Ramos (cell line): ENCODE measurements around the gene NOVA2.

Experiments
- in situ Hi-C: fragments of 300-500 bp; cut with MboI; formaldehyde crosslinking; loops from one replicate; pipeline ENCODE4 v1.14.3; 2022; ENCODE audit warnings: low sequenced_read_pairs; ENCODE audit not compliant: unreplicated experiment

Gene NOVA2

GRCh38 chr19:45968626-45969025, 5.0 kb downstream of the NOVA2 start:
- in situ Hi-C loops = no loop called here

GRCh38 chr19:45967246-45967645, 6.4 kb downstream of the NOVA2 start:
- in situ Hi-C loops = no loop called here

- in situ Hi-C loops = no loop called here
Measured at GRCh38 chr19:45962021-45962420, 11.6 kb downstream of the NOVA2 start.

GRCh38 chr19:45960595-45961235, 12.9 kb downstream of the NOVA2 start:
- in situ Hi-C loops = no loop called here

GRCh38 chr19:45959517-45960025, 14.1 kb downstream of the NOVA2 start:
- in situ Hi-C loops = no loop called here

GRCh38 chr19:45958769-45959516, 14.7 kb downstream of the NOVA2 start:
- in situ Hi-C loops = no loop called here

- in situ Hi-C loops = no loop called here
Measured at GRCh38 chr19:45958320-45958719, 15.3 kb downstream of the NOVA2 start.

GRCh38 chr19:45955905-45956608, 17.6 kb downstream of the NOVA2 start:
- in situ Hi-C loops = no loop called here

- in situ Hi-C loops = no loop called here
Measured at GRCh38 chr19:45954156-45954555, 19.5 kb downstream of the NOVA2 start.

GRCh38 chr19:45953676-45954075, 20.0 kb downstream of the NOVA2 start:
- in situ Hi-C loops = no loop called here

- in situ Hi-C loops = no loop called here
Measured at GRCh38 chr19:45952686-45953505, 20.8 kb downstream of the NOVA2 start.

- in situ Hi-C loops = no loop called here
Measured at GRCh38 chr19:45952341-45952685, 21.4 kb downstream of the NOVA2 start.

GRCh38 chr19:45947926-45948325, 25.7 kb downstream of the NOVA2 start:
- in situ Hi-C loops = no loop called here

- in situ Hi-C loops = no loop called here
Measured at GRCh38 chr19:45940515-45940805, 33.2 kb downstream of the NOVA2 start.

GRCh38 chr19:45939792-45940514, 33.7 kb downstream of the NOVA2 start:
- in situ Hi-C loops = no loop called here

GRCh38 chr19:45938733-45939319, 34.8 kb downstream of the NOVA2 start:
- in situ Hi-C loops = no loop called here

- in situ Hi-C loops = no loop called here
Measured at GRCh38 chr19:45935267-45935666, 38.4 kb downstream of the NOVA2 start.

GRCh38 chr19:45934551-45935230, 39.0 kb downstream of the NOVA2 start:
- in situ Hi-C loops = no loop called here

- in situ Hi-C loops = no loop called here
Measured at GRCh38 chr19:45933759-45934158, 39.9 kb downstream of the NOVA2 start.
